DND-41 (cell line): Measurements from ENCODE around the gene UBXN10.

ENCODE experiments used
- EZH2 ChIP-seq: IDR thresholded peaks from 3 replicates; pipeline ENCODE4 v1.6.1; 2012; ENCODE audit warnings: borderline replicate concordance, low read depth, mild to moderate bottlenecking, moderate library complexity, low read length, inconsistent platforms; ENCODE audit not compliant: severe bottlenecking
- TF ChIP-seq, protein P1 (sequence below): IDR thresholded peaks from 2 replicates; pipeline ENCODE4 v1.5.1; 2012; ENCODE audit warnings: borderline replicate concordance, low read length, moderate library complexity, mild to moderate bottlenecking; ENCODE audit not compliant: poor library complexity, severe bottlenecking; ENCODE audit errors: extremely low read depth

DNA sequence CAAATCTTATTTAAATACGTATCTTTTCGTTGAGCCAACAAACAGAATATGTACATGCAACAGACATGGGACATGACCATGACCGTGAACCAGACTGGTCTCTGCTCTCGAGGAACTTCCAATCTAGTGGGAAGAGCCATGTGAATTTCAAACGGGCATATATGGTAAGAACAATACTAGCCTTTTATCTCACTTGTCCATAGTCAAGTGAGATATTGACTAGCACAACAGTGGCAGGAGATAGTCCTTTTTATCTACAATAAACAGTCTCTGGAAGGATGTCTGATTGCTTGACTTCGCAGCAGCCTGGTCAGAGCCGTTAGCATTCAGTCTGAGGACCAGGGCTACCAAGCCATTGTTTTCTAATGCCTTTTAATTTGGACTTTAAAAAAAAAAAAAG, 13.0 kb downstream of the UBXN10 start:
- TF ChIP-seq, protein P1, sequence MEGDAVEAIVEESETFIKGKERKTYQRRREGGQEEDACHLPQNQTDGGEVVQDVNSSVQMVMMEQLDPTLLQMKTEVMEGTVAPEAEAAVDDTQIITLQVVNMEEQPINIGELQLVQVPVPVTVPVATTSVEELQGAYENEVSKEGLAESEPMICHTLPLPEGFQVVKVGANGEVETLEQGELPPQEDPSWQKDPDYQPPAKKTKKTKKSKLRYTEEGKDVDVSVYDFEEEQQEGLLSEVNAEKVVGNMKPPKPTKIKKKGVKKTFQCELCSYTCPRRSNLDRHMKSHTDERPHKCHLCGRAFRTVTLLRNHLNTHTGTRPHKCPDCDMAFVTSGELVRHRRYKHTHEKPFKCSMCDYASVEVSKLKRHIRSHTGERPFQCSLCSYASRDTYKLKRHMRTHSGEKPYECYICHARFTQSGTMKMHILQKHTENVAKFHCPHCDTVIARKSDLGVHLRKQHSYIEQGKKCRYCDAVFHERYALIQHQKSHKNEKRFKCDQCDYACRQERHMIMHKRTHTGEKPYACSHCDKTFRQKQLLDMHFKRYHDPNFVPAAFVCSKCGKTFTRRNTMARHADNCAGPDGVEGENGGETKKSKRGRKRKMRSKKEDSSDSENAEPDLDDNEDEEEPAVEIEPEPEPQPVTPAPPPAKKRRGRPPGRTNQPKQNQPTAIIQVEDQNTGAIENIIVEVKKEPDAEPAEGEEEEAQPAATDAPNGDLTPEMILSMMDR, result no peak
- TF ChIP-seq EZH2, result no peak
